MM.1S (cell line): Measurements from ENCODE around the gene PDGFD.

Experiments
- CTCF ChIP-seq: fragments of 300-600 bp; sonication (generic); IDR thresholded peaks from 2 replicates; pipeline ENCODE4 v1.5.1; 2016; ENCODE audit warnings: antibody characterized with exemption, low read length, mixed read lengths
- EZH2phosphoT487 ChIP-seq: fragments of 300-600 bp; sonication (generic); IDR thresholded peaks from 2 replicates; pipeline ENCODE4 v1.6.1; 2018; ENCODE audit warnings: antibody characterized with exemption, low read length

DNA sequence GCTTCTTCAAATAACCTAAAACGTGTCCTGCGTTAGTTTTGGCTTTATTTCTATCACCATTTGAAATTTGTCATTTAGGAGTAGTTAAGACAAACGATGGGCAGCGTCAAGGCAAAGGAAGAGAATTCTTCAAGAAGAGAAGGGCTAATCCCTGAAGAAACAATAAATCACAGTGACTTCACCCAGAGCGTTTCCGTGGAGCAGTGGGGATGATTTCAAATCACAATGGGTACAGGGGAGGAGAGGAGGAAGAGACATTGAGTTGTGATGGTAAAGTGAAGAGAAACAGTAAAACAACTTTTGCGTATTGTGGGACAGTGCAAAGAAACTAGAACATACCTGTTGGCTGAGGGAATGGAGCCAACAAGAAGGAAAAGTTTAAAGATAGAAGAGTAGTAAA, 9.7 kb downstream of the PDGFD start:
- no peak for TF ChIP-seq CTCF
- no peak for TF ChIP-seq EZH2phosphoT487
